ENCODE data around the gene NAGA. TPM values are rescaled to one million over a fixed set of nuclear protein-coding genes. Genes with fewer than 3 reads are reported as not detected.

NAGA gene
- total and polyA plus RNA-seq, 9 of the 15 experiments (the other 6 are each of a cell fraction or from before 2014, with no cell fraction given) = 6.5 to 20.6 (median 17.4) TPM

- in situ Hi-C loops (cut with MboI) = no loop called here
- FAIRE-seq = no peak
Measured at GRCh38 chr22:42074846-42075676, 4.4 kb upstream of the NAGA start.

More at GRCh38 chr22:42074846-42075676, 4.4 kb upstream of the NAGA start:
- no peak overlapping the region for H3K27ac ChIP-seq (ENCODE audit: extremely low read depth, low read depth, low read length)
- H3K36me3 ChIP-seq (ENCODE audit: control insufficient read depth, insufficient read depth, low read length) = no peaks in the 10 kb centered on the region
- H3K9me1 ChIP-seq (ENCODE audit: control insufficient read depth, insufficient read depth, low read length) = no peaks in the 10 kb centered on the region
- POLR2A ChIA-PET = interaction anchor here (0.7 to 1.5 kb wide), 2 partner anchors 15 to 124 kb away, joined by 3 to 11 read pairs; partner anchors contain the start of gene NDUFA6
- H3K4me2 ChIP-seq (ENCODE audit: insufficient read depth, low read length) = no peak overlapping the region
- H4K20me1 ChIP-seq (replicated peaks; ENCODE audit: control insufficient read depth, insufficient read depth, low read length) = no peaks in the 10 kb centered on the region
- no peak for TF ChIP-seq FOXP4 (CRISPR knock-in tag; IDR thresholded peaks at IDR 0.05; ENCODE audit: borderline replicate concordance)
- no peak for TF ChIP-seq EWSR1 (IDR thresholded peaks at IDR 0.05; ENCODE audit: borderline replicate concordance, low read depth, partially characterized antibody)
- no peak for TF ChIP-seq HLTF (IDR thresholded peaks at IDR 0.05)
- TF ChIP-seq ZNF445 (CRISPR knock-in tag; IDR thresholded peaks at IDR 0.05; ENCODE audit: low read depth) = no peak
- TF ChIP-seq ZNF134 (CRISPR knock-in tag; conservative IDR thresholded peaks at IDR 0.05) = no peak
- TF ChIP-seq HMBOX1 (IDR thresholded peaks at IDR 0.05) = no peak
- TF ChIP-seq SMAD1 (IDR thresholded peaks at IDR 0.05; ENCODE audit: low read depth, low read length, partially characterized antibody) = no peak
- TF ChIP-seq STAT5A (IDR thresholded peaks at IDR 0.05; ENCODE audit: borderline replicate concordance, low read length) = no peak
- no peak for TF ChIP-seq EP400 (IDR thresholded peaks at IDR 0.05)
- no peak for TF ChIP-seq PRMT5 (CRISPR knock-in tag; IDR thresholded peaks at IDR 0.05)
- no peak for TF ChIP-seq FOS (IDR thresholded peaks at IDR 0.05; ENCODE audit: extremely low read depth, insufficient read length)
- no peak for TF ChIP-seq RAD21 (CRISPR knock-in tag; conservative IDR thresholded peaks at IDR 0.05 in 1 of 2, IDR thresholded peaks at IDR 0.05 in 1 of 2)
- TF ChIP-seq ZNF785 (CRISPR knock-in tag; IDR thresholded peaks at IDR 0.05) = no peak
- TF ChIP-seq RBFOX2 (IDR thresholded peaks at IDR 0.05; ENCODE audit: low read depth, low read length) = no peak
- TF ChIP-seq JUNB (CRISPR knock-in tag; conservative IDR thresholded peaks at IDR 0.05) = no peak
- no peak for TF ChIP-seq SREBF1 (IDR thresholded peaks at IDR 0.05; ENCODE audit: borderline replicate concordance, low read depth, low read length)
- no peak overlapping the region for H2AFZ ChIP-seq (ENCODE audit: low read depth, low read length)
- no TSS peak for BruUV-seq (replicated peaks)
- ATAC-seq (no peak), DNase-seq (ENCODE audit: extremely low read depth in 1 of 4, low spot score in 3 of 4) (no peak)
- WGBS (ENCODE audit: insufficient coverage, low coverage, missing lambda C conversion rate) = 79% methylated on average over 7 of the region's 9 CpGs
- intact Hi-C loops (cut with micrococcal nuclease) = loop anchor here (10.0 kb wide), 1 partner anchor 110 kb away; the partner anchor contains the start of gene SEPTIN3
- H3K9me3 ChIP-seq (replicated peaks; ENCODE audit: control insufficient read depth, insufficient read depth, low read depth, low read length) = no peaks in the 10 kb centered on the region
- no peak overlapping the region for H3K4me3 ChIP-seq
- no peaks in the 10 kb centered on the region for H3K27me3 ChIP-seq (ENCODE audit: control insufficient read depth in 2 of 2, insufficient read depth in 2 of 2, low read length in 2 of 2)
- peaks cover 7% of the 10 kb centered on the region for H3K79me2 ChIP-seq (ENCODE audit: control insufficient read depth, insufficient read depth, low read length)
- H3K4me1 ChIP-seq (replicated peaks in 1 of 2; ENCODE audit: control insufficient read depth in 2 of 2, insufficient read depth in 2 of 2, low read length in 2 of 2) = peaks cover 17 to 46% of the 10 kb centered on the region in 2 experiments
- CTCF ChIA-PET (ENCODE audit: low intra/inter-chr PET ratio) = no interaction called here
- no peak overlapping the region for H3K9ac ChIP-seq (ENCODE audit: insufficient read depth in 1 of 2, low read depth in 2 of 2, low read length in 2 of 2)

All from K562 (cell line).